GM21737 (cell line): ENCODE data around the gene BNC2.

ENCODE experiments used
- ATAC-seq: cut with Tn5 transposase; IDR thresholded peaks from one replicate; pipeline ENCODE4 v1.9.1; 2021; ENCODE audit warnings: mild to moderate bottlenecking, moderate library complexity; ENCODE audit not compliant: unreplicated experiment

BNC2 gene

GRCh38 chr9:16396389-16396788 lies 474.1 kb downstream of the BNC2 start:
- no peak for ATAC-seq

DNA sequence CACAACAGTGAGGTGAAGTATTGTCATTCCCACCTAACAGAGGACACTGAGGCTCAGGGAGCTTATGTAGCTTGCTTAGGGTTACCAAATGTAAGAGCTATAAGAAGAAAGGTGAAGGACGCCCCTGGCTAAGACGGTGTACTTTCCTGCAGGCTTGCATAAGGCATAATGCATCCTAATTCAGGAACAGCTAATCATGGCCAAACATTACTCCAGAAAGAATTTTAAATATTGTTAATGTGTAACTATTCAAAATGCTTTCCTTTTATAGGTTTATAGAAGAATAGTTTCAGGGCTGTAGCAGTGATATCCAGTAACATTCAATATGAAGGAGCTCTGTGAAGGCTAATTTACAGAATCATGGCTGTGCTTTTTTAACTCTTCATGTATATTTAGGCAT lies 479.1 kb downstream of the BNC2 start:
- no peak for ATAC-seq

- ATAC-seq, result no peak
Observed at GRCh38 chr9:16387382-16387781, 483.1 kb downstream of the BNC2 start.

- ATAC-seq, result no peak
Observed at GRCh38 chr9:16386827-16387077, 483.7 kb downstream of the BNC2 start.

GRCh38 chr9:16386007-16386826 lies 484.3 kb downstream of the BNC2 start:
- no peak for ATAC-seq

DNA sequence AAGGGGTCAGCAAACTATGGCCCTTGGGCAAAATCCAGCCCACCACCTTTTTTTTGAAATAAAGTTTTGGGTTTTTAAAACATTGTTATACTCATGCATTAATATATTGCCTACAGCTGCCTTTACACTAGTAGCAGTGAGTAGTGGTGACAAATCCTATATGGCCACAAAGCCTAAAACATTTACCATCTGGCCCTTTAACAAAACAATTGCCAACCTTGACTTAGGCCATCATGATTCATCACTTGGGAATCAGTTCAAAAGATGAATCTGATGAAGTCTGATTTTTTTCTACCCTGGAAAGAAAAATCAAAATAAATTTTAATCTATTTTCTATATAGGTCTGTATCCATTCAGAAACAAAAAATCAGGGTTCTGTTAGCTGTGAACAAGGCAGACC lies 484.9 kb downstream of the BNC2 start:
- no peak for ATAC-seq

DNA sequence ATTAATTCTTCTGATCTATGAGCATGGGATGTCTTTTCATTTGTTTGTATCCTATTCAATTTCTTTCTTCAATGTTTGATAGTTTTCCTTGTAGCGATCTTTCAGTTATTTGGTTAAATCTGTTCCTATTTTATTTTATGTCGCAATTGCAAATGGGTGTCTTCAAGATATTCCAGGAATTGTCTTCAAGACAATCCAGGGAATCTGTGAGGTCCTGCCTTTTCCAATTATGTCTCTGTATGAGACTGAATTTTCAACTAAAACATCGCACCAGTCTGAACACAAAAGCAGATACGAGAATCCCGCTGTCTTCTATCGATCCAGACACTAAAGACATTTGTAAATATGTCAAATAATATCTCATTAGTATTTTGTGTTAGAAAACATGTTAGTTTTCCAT lies 485.5 kb downstream of the BNC2 start:
- no peak for ATAC-seq

DNA sequence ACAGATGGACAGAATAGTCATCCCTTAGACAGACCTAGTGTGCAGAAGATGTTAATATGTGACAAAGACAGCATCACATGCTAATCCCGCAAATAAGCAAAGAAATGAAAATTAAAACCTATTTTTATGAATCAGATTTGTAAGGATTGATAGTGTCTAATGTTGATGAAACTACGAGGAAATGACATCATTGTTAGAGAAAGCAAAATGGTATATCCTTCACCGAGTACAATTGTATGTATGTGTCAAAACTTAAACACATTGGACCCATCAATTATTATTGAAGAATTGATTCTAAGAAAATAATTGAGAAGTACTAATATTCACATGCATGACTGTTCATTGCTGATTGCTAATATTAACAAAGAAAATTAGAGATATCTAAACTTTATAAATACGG lies 493.2 kb downstream of the BNC2 start:
- no peak for ATAC-seq

GRCh38 chr9:16371306-16371705 lies 499.2 kb downstream of the BNC2 start:
- ATAC-seq, result no peak

DNA sequence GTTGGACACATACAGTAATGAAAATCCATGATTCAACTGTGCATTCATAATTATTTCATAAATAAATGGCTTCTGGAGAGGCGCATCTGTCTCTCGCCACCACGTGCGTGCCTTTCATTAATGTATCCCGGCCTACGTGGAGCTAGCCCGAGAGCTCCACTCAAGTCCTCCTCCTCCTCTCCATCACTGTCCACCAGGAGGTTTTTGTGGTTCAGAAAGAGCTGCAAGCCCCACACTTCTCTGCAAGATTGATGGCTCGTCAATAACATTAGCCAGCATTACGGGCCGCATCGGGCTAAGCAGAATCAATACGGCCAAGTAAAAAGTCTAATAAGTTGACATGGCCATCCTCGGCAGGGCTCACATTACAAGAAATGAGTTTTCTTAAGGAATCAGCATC lies 499.8 kb downstream of the BNC2 start:
- no peak for ATAC-seq

DNA sequence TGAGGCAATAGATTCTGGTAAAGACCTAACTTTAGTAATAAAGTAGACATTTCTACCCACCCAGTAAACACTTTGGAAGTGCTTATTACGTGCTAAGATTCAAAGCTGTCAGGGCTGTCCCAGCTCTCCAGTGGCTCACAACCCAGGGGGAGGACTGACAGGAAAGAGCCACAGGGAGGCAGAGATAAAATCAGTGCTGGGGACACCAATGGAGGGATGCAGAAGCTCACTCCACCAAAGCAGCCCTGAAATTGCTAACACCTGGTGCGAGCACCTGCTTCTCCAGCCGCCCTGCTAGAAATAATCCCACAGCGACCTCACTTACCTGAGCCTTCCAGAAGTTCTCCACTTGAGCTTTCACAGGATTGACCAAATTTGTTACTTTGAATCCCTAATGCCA lies 501.0 kb downstream of the BNC2 start:
- ATAC-seq, result no peak

DNA sequence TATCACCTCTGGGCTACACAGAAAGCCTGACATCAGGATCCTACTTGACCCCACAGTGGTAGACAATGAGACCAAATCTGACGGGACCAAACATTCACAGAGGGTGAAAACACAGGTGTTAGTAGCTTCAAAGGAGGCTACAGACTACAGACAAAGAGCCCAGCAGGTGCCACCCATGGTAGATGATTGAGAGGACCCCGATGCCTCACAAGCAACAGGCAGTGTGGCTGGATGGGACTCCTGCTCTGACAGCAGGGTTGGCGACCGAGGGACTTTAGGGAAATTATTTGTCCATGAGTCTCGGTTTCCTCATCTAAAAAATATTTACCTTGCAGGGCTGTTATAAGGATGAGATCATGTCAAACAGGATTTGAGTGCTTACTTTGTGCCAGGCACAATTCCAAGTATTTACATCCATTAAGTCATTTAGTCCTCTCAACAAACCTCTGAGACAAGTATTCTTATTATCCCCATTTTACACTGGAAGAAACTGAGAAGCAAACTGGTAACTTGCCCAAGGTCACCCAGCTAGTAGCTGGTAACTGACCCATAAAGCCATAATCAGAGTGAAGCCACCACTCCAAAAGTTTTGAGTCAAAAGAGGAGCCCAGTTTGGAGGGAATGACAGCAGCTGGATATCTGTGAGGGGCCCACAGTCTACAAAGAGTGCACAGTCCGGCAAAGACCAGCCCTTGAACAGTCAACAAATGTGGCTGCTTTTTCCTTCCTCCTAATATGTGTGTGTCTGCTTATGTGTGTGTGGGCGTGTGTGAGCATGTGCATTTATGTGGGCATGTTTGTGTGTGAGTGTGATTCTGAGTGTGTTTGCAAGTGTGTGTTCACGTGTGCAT lies 502.0 kb downstream of the BNC2 start:
- ATAC-seq, result no peak

GRCh38 chr9:16367605-16368231 lies 502.8 kb downstream of the BNC2 start:
- ATAC-seq, result no peak

DNA sequence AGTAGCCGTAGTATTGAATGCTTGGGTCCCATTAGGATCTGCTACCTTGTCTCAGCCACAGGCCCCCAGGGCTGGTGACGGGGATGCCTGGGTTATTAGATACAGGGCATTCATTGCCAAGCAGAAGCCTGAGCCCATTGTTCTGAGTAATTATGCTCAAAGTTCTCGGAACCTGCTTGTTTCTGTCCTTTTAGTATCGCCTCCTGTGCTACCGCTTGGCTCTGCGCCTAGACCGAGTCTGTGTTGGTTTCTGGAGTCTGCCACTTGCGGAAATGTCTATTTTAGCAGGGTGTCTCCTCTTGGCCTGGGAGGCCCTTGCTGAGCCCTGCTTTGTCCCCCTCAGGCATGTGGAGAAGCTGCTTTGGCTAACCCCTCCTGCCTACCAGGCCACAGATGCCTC lies 506.1 kb downstream of the BNC2 start:
- no peak for ATAC-seq

DNA sequence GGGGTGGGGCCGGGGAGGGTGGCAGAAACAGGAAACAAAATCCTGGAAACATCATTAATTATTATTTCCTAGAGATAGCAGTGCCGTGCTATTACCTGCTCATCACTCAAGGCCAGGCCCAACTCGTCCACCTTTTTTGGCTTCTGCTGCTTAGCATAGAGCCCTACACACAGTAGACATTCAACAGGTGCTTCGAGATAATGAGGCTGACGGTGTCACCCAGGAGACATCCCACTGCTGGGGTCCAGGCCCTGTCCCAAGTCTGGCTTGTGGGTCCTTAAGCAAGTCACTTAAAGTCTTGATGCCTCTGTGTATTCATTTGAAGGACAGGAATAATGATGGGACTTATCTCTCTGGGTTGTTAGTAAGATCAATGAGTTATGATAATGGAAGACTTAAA lies 506.6 kb downstream of the BNC2 start:
- ATAC-seq, result no peak

GRCh38 chr9:16363073-16363781 lies 507.2 kb downstream of the BNC2 start:
- ATAC-seq, result no peak

GRCh38 chr9:16361939-16362338 lies 508.5 kb downstream of the BNC2 start:
- ATAC-seq, result no peak

DNA sequence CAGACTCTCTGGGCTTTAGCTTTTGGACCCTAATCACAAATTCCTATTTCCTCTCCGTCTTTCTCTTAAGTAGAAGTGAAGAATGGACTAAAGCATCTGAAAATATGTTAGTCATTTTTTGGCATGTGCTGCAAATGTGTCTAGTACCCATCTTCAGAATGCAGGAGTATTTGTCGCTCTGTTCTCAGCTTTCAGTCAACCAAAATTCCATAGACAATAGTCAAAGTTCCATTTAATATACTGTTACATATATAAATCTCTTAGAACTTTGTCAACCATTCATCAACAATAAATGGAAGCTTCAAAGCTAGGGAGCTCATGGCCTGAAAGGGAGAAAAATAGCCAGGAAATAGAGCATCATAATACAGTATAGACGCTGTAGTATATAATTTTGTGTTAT lies 509.4 kb downstream of the BNC2 start:
- no peak for ATAC-seq

DNA sequence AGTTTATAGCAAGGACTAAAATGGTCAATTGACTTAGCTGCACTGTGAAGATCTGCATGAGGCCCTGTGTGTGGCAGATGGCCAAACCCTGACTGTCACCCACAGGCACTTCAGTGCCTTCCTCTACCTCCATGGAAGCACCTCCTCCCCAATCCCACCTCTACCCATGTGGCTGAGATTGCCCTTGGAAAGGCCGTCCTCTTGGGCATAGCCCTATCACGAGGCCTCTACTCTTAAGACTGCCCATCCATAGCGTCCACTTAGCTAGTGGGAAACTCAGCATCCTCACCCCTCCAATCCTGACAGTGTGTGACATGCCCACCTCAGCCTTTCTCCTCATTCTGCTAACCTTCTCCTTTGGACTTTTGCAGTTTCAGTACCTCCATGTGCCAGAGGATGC lies 510.2 kb downstream of the BNC2 start:
- ATAC-seq, result no peak
